Ovary (tissue), 9 donors: ENCODE measurements around the gene DYNC1I1. TPM values are rescaled to one million over a fixed set of nuclear protein-coding genes. Genes with fewer than 3 reads are reported as not detected.

Experiments
- DNase-seq, 5 donors: peaks; one replicate each; pipeline ENCODE4 v3.0.0-alpha.2; 2019 to 2020
- H3K27ac ChIP-seq, 2 donors: fragments of 200-600 bp; one replicate each; pipeline versions ENCODE4 v1.5.1 to v1.8.0; 2019 to 2022
- H3K27me3 ChIP-seq: fragments of 200-600 bp; one replicate; pipeline ENCODE4 v1.8.0; 2022
- H3K36me3 ChIP-seq: fragments of 200-600 bp; sonication (generic); one replicate; pipeline ENCODE4 v1.5.1; 2019
- H3K4me1 ChIP-seq: one replicate; pipeline ENCODE4 v1.8.1; 2013; ENCODE audit warnings: mild to moderate bottlenecking, moderate library complexity; ENCODE audit not compliant: insufficient read depth
- H3K4me3 ChIP-seq: fragments of 200-600 bp; sonication (generic); one replicate; pipeline ENCODE4 v1.5.1; 2017
- H3K9me3 ChIP-seq, 2 donors: fragments of 200-600 bp in 1 of 2; sonication (generic) in 1 of 2; one replicate each; pipeline versions ENCODE4 v1.5.1 to v1.8.1; 2013 to 2019; ENCODE audit warnings: mild to moderate bottlenecking in 1 of 2, moderate library complexity in 1 of 2
- CTCF ChIP-seq, 3 donors: fragments of 450-650 bp in 2 of 3; fragments of 200-600 bp in 1 of 3; IDR thresholded peaks; one replicate each; pipeline versions ENCODE4 v1.5.1 to v1.8.0; 2016 to 2022; ENCODE audit warnings: antibody characterized with exemption in 3 of 3, mild to moderate bottlenecking in 1 of 3
- EP300 ChIP-seq: sonication (generic); formaldehyde crosslinking; IDR thresholded peaks from one replicate; pipeline ENCODE4 v1.6.1; 2017; ENCODE audit warnings: antibody characterized with exemption
- POLR2A ChIP-seq: fragments of 450-650 bp; IDR thresholded peaks from one replicate; pipeline ENCODE4 v1.6.1; 2017; ENCODE audit warnings: antibody characterized with exemption, mild to moderate bottlenecking, moderate library complexity
- WGBS, 3 donors: extraction: QIAGEN DNeasy Blood & Tissue Kit in 1 of 3; methylation state at CpG; one replicate each; pipeline versions ENCODE4 v1.1.5 to v1.1.7; 2013 to 2017; 5-methylcytosine and 5-hydroxymethylcytosine counted together
- intact Hi-C, 4 donors: fragments of 100-400 bp; cut with DNase I; formaldehyde crosslinking; loops; one replicate each; pipeline versions ENCODE4 v1.11.0 to v1.15.1; 2022 to 2023
- polyA plus RNA-seq, 2 donors: library from polyadenylated mRNA; stranded (reverse); fragments of 200-250 nt in 1 of 2; fragments of 350-450 nt in 1 of 2; fragmentation: Illumina TruSeq in 1 of 2; extraction: RNeasy Lipid Tissue Mini Kit (QIAGEN cat#74804) in 1 of 2; gene quantifications; one replicate each; pipeline ENCODE4 v1.2.3, GENCODE V29; 2013 to 2014
- total RNA-seq, 7 donors: library from RNA; depleted of rRNA in 2 of 7; stranded (reverse); fragments of >200 nt in 2 of 7; fragmentation: NEBNext Ultra II Directional in 3 of 7; extraction: Animal tissue kit (Norgen Biotek cat#: 25700) in 3 of 7; gene quantifications; one replicate each; pipeline versions ENCODE4 v1.1.0 to v1.2.4, GENCODE V29; 2016 to 2023
- donor health status: DM: no; HTN: no; CAD: no; lungs with moderate emphysema.
- donor health status: DM: no; HTN: no; CAD: no.
- donor health status: Bipolar disorder and iron deficiency.
- donor health status: DM: yes; HTN: yes; CAD: no.
- donor health status: DM: no; HTN: no; CAD: no.
- donor health status: DM: yes; HTN: yes; CAD: no.

Gene DYNC1I1
- total and polyA plus RNA-seq, 9 donors: 4.2 to 19.3 (median 6.9) TPM

- TF ChIP-seq CTCF (IDR thresholded peaks at IDR 0.05): no peak
- no peak for TF ChIP-seq EP300
- TF ChIP-seq POLR2A: no peak
- peaks cover 2% of the 10 kb centered on the region for H3K4me1 ChIP-seq
- no peak overlapping the region for H3K4me3 ChIP-seq
- H3K9me3 ChIP-seq: no peaks in the 10 kb centered on the region
- intact Hi-C loops: no loop called here
- 42 to 50% (median 43%) methylated on average over 5 of the region's 5 CpGs for WGBS, 3 donors
- H3K27ac ChIP-seq: no peak overlapping the region
- H3K36me3 ChIP-seq: no peaks in the 10 kb centered on the region
- H3K27me3 ChIP-seq: no peaks in the 10 kb centered on the region
- no peak for DNase-seq
These were observed 216.9 kb downstream of the DYNC1I1 start for GRCh38 chr7:95989301-95989700.

DNA sequence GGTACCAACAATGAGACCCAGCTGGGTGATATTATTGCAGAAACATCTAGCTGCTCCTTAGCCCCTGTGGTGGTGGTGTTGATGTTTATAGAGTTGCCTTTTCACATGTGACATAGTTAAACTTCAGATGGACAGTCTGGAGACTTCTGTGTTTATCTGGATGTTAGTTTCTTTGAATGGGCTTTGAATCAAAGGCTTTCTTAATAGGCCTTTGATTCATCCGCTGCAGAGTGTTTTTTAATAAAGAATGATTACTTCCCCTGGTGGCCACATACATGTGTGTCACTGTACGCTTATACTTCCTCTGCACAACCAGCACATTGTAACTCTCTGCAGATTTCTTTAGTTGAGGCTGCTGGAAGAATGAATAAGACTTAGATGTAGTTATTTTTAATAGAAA is 221.0 kb downstream of the DYNC1I1 start:
- H3K27ac ChIP-seq: no peak overlapping the region
- no peaks in the 10 kb centered on the region for H3K4me1 ChIP-seq
- WGBS, 3 donors: 92 to 96% (median 93%) methylated on average over 2 of the region's 2 CpGs
- no peak for DNase-seq
- no peaks in the 10 kb centered on the region for H3K36me3 ChIP-seq
- intact Hi-C loops: no loop called here
- no peak for TF ChIP-seq POLR2A
- TF ChIP-seq EP300: no peak
- TF ChIP-seq CTCF (IDR thresholded peaks at IDR 0.05): no peak
- no peaks in the 10 kb centered on the region for H3K27me3 ChIP-seq
- no peak overlapping the region for H3K4me3 ChIP-seq
- H3K9me3 ChIP-seq: no peaks in the 10 kb centered on the region

DNA sequence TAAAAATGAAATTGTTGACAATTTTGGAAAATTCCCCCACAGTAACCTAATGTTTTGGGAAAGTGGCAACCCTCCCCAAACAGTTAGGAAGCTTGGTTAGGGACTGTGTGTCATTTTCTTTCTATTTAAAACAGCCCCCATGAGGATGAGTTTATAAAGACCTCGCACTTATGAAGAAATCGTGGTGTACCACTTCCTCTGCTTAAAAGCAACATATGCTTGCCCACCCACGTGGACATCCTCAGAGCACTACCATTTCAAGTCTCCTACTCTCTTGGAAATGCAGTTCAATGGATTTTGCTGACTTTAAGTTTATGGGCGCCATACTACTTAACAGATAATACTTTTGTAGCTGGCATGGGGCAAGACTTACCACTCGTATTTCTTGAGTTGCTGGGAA is 223.8 kb downstream of the DYNC1I1 start:
- Histone ChIP-seq H3K27me3 (no peaks in the 10 kb centered on the region), H3K9me3 (no peaks in the 10 kb centered on the region), H3K4me3 (no peak overlapping the region), H3K27ac (no peak overlapping the region), H3K4me1 (no peaks in the 10 kb centered on the region), H3K36me3 (no peaks in the 10 kb centered on the region)
- no peak for DNase-seq
- no peak for TF ChIP-seq POLR2A
- no peak for TF ChIP-seq EP300
- TF ChIP-seq CTCF (IDR thresholded peaks at IDR 0.05): no peak
- WGBS, 3 donors: 62 to 71% (median 63%) methylated on average over 5 of the region's 5 CpGs
- intact Hi-C loops: no loop called here

DNA sequence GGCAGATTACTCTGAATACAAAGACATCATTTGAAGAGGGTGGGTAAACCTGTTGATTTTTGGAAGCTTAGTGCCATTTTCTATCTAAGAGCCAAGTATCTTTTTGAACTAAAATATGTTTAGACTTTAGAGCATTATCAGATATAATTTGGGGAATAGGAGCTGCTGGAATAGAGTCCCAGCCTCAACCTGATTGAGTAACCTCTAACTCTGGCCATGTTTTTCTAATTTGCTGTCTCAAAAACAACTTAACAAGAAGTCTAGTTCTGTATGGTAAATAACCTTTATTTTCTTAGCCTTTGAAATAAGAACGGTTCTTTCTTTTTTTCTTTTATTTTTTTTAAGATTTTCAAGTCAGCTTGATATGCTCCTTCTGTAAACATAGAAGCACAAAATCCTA is 224.5 kb downstream of the DYNC1I1 start:
- 10 to 28% (median 20%) methylated on average over 1 of the region's 1 CpG for WGBS, 3 donors
- no peak for DNase-seq
- Histone ChIP-seq H3K4me3 (no peak overlapping the region), H3K4me1 (no peaks in the 10 kb centered on the region), H3K9me3 (no peaks in the 10 kb centered on the region), H3K36me3 (no peaks in the 10 kb centered on the region), H3K27me3 (no peaks in the 10 kb centered on the region), H3K27ac (no peak overlapping the region)
- TF ChIP-seq POLR2A: no peak
- TF ChIP-seq EP300: no peak
- TF ChIP-seq CTCF (IDR thresholded peaks at IDR 0.05): no peak
- intact Hi-C loops: no loop called here

- H3K9me3 ChIP-seq: no peaks in the 10 kb centered on the region
- no peaks in the 10 kb centered on the region for H3K36me3 ChIP-seq
- H3K27ac ChIP-seq: no peak overlapping the region
- no peak overlapping the region for H3K4me3 ChIP-seq
- intact Hi-C loops: no loop called here
- WGBS, 3 donors: 44 to 55% (median 54%) methylated on average over 1 of the region's 1 CpG
- H3K4me1 ChIP-seq: no peaks in the 10 kb centered on the region
- no peaks in the 10 kb centered on the region for H3K27me3 ChIP-seq
- TF ChIP-seq CTCF (IDR thresholded peaks at IDR 0.05) (no peak), POLR2A (no peak), EP300 (no peak)
- DNase-seq: no peak
These were observed 225.3 kb downstream of the DYNC1I1 start for GRCh38 chr7:95997632-95998031.
